HepG2 (cell line): ENCODE measurements around the gene TRPV6.

ENCODE experiments used
- NR0B2 ChIP-seq: sonication (generic); formaldehyde crosslinking; IDR thresholded peaks from 2 replicates; pipeline ENCODE4 v1.4.0; 2020; ENCODE audit warnings: mild to moderate bottlenecking, missing genetic modification reagents
- RELA ChIP-seq: sonication (generic); formaldehyde crosslinking; IDR thresholded peaks from 2 replicates; pipeline ENCODE4 v1.4.0; 2020; ENCODE audit warnings: missing genetic modification reagents
- SAFB2 ChIP-seq: sonication (generic); formaldehyde crosslinking; IDR thresholded peaks from 2 replicates; pipeline ENCODE4 v1.5.1; 2020; ENCODE audit warnings: missing genetic modification reagents, low read depth, mild to moderate bottlenecking, borderline replicate concordance
- ZBTB8A ChIP-seq: sonication (generic); formaldehyde crosslinking; IDR thresholded peaks from 2 replicates; pipeline ENCODE4 v1.4.0; 2020; ENCODE audit warnings: mild to moderate bottlenecking, low read depth, missing genetic modification reagents, borderline replicate concordance
- TF ChIP-seq, protein P1 (sequence below): sonication (generic); formaldehyde crosslinking; IDR thresholded peaks from 2 replicates; pipeline ENCODE4 v1.8.1; 2022; ENCODE audit warnings: low read depth, mild to moderate bottlenecking, missing genetic modification reagents
- TF ChIP-seq, protein P2 (sequence below): sonication (generic); formaldehyde crosslinking; IDR thresholded peaks from 2 replicates; pipeline ENCODE4 v1.4.0; 2020; ENCODE audit warnings: low read depth, missing genetic modification reagents
- TF ChIP-seq, protein P3 (sequence below): sonication (generic); formaldehyde crosslinking; IDR thresholded peaks from 2 replicates; pipeline ENCODE4 v1.8.0; 2022; ENCODE audit warnings: missing genetic modification reagents, mild to moderate bottlenecking, inconsistent platforms, borderline replicate concordance

DNA sequence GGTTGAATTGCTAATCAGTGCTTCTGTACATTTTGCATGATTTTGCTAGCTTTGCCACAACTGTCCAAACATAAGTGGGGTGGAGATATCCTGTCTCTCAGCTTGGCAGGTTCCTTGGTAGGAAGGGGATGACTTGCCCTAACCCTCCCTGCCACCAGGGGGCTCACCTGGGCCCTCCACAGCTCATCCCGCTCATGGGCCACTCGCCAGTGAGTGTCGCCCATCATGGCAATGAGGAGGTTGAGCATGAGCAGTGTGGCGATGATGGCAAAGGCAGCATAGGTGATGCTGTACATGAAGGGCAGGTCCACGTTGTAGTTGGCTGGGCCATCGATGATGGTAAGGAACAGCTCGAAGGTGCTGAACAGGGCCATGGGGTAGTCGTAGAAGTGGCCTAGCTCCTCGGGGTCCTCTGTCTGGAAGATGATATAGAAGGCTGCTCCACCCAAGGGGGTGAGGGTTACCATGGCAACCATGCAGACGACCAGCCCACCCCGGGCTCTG, 12.2 kb downstream of the TRPV6 start:
- no peak for TF ChIP-seq ZBTB8A (CRISPR knock-in tag)
- TF ChIP-seq, protein P1, sequence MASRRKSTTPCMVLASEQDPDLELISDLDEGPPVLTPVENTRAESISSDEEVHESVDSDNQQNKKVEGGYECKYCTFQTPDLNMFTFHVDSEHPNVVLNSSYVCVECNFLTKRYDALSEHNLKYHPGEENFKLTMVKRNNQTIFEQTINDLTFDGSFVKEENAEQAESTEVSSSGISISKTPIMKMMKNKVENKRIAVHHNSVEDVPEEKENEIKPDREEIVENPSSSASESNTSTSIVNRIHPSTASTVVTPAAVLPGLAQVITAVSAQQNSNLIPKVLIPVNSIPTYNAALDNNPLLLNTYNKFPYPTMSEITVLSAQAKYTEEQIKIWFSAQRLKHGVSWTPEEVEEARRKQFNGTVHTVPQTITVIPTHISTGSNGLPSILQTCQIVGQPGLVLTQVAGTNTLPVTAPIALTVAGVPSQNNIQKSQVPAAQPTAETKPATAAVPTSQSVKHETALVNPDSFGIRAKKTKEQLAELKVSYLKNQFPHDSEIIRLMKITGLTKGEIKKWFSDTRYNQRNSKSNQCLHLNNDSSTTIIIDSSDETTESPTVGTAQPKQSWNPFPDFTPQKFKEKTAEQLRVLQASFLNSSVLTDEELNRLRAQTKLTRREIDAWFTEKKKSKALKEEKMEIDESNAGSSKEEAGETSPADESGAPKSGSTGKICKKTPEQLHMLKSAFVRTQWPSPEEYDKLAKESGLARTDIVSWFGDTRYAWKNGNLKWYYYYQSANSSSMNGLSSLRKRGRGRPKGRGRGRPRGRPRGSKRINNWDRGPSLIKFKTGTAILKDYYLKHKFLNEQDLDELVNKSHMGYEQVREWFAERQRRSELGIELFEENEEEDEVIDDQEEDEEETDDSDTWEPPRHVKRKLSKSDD, result no peak
- no peak for TF ChIP-seq RELA (CRISPR knock-in tag)
- TF ChIP-seq NR0B2 (CRISPR knock-in tag), result no peak
- no peak for TF ChIP-seq SAFB2 (CRISPR knock-in tag)
- TF ChIP-seq, protein P2, sequence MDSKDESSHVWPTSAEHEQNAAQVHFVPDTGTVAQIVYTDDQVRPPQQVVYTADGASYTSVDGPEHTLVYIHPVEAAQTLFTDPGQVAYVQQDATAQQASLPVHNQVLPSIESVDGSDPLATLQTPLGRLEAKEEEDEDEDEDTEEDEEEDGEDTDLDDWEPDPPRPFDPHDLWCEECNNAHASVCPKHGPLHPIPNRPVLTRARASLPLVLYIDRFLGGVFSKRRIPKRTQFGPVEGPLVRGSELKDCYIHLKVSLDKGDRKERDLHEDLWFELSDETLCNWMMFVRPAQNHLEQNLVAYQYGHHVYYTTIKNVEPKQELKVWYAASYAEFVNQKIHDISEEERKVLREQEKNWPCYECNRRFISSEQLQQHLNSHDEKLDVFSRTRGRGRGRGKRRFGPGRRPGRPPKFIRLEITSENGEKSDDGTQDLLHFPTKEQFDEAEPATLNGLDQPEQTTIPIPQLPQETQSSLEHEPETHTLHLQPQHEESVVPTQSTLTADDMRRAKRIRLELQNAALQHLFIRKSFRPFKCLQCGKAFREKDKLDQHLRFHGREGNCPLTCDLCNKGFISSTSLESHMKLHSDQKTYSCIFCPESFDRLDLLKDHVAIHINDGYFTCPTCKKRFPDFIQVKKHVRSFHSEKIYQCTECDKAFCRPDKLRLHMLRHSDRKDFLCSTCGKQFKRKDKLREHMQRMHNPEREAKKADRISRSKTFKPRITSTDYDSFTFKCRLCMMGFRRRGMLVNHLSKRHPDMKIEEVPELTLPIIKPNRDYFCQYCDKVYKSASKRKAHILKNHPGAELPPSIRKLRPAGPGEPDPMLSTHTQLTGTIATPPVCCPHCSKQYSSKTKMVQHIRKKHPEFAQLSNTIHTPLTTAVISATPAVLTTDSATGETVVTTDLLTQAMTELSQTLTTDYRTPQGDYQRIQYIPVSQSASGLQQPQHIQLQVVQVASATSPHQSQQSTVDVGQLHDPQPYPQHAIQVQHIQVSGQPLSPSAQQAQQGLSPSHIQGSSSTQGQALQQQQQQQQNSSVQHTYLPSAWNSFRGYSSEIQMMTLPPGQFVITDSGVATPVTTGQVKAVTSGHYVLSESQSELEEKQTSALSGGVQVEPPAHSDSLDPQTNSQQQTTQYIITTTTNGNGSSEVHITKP (CRISPR knock-in tag), result no peak
- TF ChIP-seq, protein P3, sequence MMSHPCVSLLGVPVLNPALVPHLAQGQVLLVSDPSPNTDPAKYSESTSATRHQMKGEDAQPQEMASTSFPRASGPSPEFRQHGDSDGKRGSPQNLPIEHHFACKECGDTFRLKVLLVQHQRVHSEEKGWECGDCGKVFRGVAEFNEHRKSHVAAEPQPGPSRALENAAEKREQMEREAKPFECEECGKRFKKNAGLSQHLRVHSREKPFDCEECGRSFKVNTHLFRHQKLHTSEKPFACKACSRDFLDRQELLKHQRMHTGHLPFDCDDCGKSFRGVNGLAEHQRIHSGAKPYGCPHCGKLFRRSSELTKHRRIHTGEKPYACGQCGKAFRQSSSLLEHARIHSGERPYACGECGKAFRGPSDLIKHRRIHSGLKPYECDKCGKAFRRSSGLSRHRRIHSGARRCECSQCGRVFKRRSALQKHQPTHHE (CRISPR knock-in tag), result no peak
